ENCODE measurements around the gene METTL17.
"Not testable (repeated sequence)": the region's sequence is repeated elsewhere in the genome, so short reads cannot be mapped to it uniquely, and the experiment has no call there.

Gene METTL17

DNA sequence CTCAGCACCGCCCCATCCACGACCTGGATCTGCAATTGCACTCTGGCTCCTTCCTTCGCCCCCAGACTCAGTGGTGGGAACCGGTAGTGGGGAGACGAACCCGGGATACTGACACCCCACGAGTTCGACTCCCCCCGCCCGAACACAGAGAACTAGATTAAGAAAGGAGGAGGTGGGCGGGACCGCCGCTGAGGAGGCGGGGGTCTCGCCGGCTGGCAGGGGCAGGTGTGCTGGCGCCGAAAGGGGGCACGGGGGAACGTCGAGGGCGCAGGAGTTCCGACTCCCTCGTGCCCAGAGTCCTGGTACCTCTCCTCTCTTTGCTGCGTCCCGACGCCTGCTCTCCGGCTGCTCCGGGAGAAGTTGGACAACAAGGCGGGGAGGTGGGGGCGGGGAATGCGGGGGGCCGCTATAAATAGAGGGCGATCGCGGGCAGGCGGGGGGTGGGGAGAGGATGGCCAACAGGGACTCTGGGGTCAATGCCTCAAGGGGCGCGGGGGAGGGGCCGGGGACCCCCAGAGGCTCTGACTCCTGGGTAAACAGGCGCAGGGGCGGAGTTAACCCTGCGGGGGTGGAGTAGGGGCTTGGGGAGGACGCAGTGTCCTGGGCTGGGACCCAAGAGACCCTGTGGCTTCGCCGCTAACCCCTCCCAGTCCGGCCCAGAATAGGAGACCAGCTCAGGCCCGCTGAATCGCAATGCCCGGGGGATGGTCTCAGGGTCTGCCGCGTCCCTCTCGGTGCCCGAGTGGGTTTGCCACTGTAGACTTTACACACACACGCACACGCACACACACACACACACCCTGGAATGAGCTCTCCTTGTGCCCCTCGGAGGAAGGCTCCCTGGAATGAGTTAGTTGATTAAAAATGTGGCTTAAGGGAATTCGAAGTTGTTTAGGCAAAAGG lies 35.8 kb downstream of the METTL17 start:
- DNase-seq, result peak in 2 of 3 experiments; percentile 43 to 53

DNA sequence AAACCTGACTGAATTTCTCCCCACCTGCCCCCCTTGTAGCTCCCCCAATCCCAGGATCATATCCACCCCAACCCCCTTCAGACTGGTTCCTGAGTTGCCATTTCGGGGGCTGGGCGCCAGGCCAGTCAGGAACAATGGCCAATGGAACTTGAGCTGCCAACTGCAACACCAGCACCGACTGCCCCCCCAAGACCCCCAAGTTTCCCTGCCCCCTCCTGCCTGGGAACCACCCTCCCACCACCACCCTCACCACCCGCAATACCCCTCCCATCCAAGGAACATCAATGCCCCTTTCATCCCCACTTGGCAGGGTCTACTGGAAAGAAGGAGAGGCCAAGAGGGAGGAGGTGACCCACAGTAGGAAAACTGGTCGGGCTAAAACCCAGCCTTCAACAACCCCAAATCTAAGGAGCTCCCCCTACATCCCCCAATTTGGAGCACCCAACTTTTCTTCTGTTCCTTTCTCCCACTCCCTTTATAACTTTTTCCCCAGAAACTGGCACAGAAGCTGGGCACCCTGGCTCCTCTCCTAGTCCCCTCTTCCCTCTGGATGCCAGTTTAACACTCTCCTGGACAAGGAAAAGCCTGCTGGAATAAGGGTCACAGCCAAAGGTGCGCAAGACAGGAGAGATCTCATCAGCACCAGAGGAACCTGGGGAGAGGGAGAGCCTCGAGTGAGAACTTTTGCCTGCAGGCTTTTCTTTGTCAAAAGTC lies 36.7 kb downstream of the METTL17 start:
- no peak for DNase-seq

DNA sequence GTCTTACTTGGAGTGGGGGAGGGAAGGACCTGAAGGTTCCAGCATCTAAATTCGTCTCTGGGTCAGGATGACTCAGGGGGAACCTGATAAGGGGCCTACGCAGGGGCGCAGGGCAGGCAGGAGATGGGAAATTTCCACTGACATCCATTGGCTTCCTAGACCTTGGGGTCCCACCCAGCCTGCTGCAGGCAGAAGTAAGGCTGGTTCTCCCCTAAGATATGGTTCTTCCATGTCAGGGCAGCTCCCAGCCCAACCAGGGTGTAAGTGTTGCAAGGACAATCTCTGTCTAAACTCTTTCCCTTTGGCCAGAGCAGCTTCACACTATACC lies 37.2 kb downstream of the METTL17 start:
- no peak for DNase-seq

GRCh38 chr14:21029917-21030316 lies 40.1 kb downstream of the METTL17 start, which contains the start of gene TPPP2:
Gene TPPP2, plus strand, starts transcription at chr14:21030217. Its CDS starts 365 bp downstream, at chr14:21030582.
- no peak for DNase-seq

DNA sequence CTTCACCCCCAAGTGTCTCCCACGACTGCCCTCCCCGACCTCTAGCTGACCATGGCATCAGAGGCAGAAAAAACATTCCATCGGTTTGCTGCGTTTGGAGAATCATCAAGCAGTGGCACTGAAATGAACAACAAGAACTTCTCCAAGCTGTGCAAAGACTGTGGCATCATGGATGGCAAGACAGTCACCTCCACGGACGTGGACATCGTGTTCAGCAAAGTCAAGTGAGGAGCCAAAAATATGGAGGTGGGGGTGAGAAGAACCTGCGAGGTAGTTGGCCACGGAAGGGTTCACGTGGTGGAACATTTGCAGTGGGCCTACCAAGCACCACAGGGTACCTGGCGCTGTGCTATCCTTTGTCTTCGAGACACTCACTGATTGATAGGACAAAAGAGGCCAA lies 40.8 kb downstream of the METTL17 start:
- DNase-seq, result no peak

GRCh38 chr14:21032326-21033132 lies 42.7 kb downstream of the METTL17 start:
- DNase-seq, result no peak

DNA sequence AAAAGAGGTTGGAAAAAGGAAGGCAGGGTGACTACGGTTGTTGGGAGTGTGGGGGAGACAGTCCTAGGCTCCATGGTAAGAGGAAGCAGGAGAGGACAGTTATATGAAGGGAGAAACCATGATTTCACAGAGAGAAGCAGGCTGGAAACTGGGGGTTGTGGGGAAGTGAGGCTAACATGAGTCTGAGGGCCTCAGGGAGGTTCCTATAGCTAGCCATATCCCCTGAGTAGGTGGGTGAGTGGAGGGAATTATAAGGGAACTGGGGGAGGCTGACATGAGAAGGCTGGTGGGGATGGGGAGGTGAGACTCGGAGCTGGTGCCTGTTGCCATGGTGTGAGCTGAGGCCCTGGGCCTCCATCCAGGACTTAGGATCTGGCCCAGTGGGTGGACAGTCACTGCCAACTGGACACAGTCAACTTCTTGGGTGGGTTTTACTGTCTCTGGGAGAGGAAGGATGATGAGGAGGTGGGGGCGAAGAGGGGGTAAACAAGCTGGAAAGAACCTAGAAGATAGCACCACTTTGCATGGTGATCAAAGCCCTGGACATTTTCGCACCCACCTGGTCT lies 43.4 kb downstream of the METTL17 start:
- DNase-seq, result no peak

GRCh38 chr14:21034707-21035106 lies 44.9 kb downstream of the METTL17 start, which contains the start of gene RNASE13:
Gene RNASE13, minus strand, starts transcription at chr14:21034807. Its CDS starts 519 bp downstream, at chr14:21034288.
- DNase-seq, result no peak

DNA sequence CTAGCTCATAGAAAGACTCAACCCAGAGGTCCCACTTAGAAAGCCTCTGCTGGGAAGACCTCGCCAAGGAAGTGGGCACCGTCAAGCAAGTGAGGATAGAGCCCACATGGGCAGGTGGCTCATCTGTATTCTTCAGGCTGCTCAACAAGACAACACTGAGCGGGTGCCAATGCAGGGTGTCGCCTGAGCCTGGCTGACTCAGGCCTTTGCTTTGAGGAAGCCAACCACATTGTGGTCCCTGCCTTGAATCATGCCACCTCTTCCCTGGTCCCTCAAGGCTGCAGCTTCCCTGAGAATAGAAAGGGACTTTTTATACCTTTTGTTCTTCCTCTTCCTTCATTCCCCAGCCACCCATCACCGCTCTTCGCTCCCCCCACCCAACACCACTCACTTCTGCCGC lies 47.0 kb downstream of the METTL17 start:
- no peak for DNase-seq

DNA sequence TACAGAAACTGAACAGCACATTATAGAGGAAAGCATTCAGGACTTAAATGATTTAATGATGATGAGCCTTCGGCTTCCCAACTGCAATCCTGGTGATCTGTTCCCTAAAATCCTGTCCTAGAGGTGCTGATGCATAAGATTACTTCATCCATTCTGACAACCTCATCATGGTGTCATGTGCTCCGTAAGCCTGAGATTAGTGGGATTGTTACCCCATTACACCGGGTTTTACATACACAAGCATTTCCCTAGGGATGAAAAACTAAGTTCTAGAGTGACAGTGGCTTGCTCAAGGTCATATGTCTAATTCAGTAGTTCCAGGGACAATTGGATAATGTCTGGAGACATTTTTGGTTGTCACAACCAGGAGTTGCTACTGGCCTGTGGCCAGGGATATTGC lies 47.4 kb downstream of the METTL17 start:
- no peak for DNase-seq

GRCh38 chr14:21038441-21039422 lies 49.0 kb downstream of the METTL17 start:
- DNase-seq, result peak in 1 of 3 experiments; percentile 27

DNA sequence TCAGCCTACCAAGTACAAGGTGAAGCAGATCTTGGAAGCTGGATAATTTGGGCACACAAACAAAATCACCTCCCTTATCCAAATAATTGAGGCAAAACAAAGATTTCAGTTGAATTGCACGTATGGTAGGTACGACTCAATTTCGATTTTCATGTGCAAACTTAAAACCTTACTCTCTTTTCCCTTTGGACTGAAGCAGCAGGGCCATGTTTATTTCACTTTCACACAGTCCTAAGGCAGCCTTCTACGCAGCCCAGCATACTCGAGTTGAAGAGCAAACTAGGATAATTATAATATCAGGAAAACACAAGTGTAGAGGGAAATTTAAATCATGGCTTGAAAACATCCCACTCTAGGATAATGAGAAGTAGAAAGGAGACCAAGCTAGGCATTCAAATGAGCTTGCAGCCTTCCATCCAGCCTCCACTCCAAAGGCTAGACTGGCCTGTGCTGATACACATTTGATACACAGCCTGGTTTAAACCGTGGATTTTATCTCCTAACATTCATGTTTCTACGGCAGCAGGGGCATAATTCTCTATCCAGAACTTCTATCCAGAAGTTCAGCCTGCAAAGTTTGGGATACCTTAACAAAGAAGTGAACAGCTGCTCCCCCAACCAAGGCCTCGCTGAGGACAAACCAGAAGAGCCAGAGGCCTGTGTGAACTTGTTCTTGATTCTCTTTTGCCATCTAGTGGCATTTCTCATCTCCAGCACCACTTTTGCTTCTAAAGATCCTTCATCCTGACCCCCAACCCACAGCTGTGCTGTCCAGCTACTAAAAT lies 50.0 kb downstream of the METTL17 start:
- DNase-seq, result peak in 2 of 3 experiments; percentile 19 to 70

DNA sequence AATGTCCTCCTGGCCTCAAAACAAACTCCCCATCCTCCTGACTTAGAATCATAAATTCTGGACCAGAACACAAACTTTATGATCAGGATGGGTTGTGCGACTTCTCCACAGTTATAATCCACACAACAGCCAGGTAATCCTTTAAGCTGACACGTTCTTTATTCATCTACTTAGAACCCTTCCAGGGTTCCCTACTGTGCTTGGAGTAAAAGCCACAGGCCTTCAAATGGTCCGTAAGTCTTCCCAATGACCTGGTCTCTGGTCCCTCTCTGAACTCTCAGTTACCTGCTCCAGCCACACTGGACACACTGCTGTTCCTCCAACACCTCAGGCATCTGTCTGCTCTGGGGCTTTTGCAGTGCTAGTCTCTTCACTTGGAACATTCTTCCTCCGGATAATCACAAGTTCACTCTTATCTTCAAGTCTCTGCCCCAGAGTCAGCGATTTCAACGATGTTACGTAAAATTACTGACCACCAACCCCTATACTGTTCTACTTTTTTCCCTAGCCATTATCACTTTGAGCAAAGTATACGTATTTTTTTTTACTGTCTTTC lies 50.7 kb downstream of the METTL17 start:
- no peak for DNase-seq

GRCh38 chr14:21040941-21041340 lies 51.2 kb downstream of the METTL17 start:
- DNase-seq, result not testable (repeated sequence)

- DNase-seq, result no peak
These were observed 52.1 kb downstream of the METTL17 start, which contains the start of gene RNASE7 for GRCh38 chr14:21041676-21042433. Gene RNASE7, plus strand, starts transcription at chr14:21042362. Its CDS starts 631 bp downstream, at chr14:21042993.

DNA sequence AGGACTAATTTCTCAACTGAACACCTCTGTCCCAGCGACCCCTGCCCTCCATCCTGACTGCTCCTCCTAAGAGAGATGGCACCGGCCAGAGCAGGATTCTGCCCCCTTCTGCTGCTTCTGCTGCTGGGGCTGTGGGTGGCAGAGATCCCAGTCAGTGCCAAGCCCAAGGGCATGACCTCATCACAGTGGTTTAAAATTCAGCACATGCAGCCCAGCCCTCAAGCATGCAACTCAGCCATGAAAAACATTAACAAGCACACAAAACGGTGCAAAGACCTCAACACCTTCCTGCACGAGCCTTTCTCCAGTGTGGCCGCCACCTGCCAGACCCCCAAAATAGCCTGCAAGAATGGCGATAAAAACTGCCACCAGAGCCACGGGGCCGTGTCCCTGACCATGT lies 53.1 kb downstream of the METTL17 start:
- no peak for DNase-seq

DNA sequence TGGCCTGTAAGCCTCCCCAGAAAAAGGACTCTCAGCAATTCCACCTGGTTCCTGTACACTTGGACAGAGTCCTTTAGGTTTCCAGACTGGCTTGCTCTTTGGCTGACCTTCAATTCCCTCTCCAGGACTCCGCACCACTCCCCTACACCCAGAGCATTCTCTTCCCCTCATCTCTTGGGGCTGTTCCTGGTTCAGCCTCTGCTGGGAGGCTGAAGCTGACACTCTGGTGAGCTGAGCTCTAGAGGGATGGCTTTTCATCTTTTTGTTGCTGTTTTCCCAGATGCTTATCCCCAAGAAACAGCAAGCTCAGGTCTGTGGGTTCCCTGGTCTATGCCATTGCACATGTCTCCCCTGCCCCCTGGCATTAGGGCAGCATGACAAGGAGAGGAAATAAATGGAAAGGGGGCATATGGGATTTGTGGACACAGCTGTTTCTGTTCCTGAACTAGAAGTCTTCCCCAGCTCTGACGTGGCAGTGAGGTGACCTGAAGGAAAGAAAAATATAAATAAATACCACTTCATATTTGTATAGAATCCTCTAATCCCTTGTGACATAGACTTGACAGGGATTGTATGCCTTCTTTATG lies 53.7 kb downstream of the METTL17 start:
- DNase-seq, result no peak

DNA sequence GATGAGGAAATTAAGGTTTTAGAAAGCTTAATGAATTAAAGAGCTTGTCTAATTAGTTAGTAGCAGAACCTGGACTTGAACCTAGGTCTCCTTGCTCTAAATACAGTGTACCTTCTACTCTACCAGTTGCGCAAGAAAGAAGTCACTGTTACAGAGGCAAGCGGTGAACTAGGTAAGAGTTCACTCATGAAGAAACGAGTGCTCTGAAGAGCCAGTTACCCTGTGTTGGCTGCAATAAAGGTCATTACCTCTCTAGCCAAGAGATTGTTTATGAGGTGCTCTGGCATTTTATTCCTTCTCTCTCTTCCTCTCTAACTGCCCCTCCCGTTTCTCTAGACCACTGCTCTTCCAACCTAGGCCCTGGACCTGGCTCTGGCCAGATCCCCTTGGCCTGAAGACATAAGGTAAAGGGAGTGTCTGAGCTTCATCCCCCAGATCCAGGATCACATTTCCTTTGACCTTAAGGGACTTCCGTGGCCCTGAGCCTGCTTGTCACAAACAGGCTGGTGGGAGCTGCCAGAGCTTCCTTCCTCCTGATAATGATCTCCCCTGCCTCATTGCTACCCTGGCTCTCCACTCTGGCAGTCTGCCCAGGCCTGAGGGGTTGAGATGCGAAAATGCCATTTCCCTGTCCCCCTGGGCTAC lies 54.3 kb downstream of the METTL17 start:
- peak in 1 of 3 experiments; percentile 5 for DNase-seq
